HEK293T (cell line): ENCODE results near the gene MINDY2.

Source experiments
- CTCF ChIA-PET: fragments of 350-600 bp; formaldehyde crosslinking; extraction: SDS; loops from one replicate; lab custom pipeline; 2021; ENCODE audit warnings: antibody characterized with exemption, inconsistent platforms; lab: Yijun Ruan, JAX
- POLR2A ChIA-PET: fragments of 350-600 bp; formaldehyde crosslinking; extraction: SDS; loops from one replicate; lab custom pipeline; 2020; ENCODE audit warnings: antibody characterized with exemption, inconsistent platforms; lab: Yijun Ruan, JAX
- DNase-seq: peaks from one replicate; pipeline ENCODE4 v3.0.0; 2012; ENCODE audit warnings: mixed read lengths; ENCODE audit errors: extremely low spot score
- ARNT ChIP-seq: fragments of 450-650 bp; IDR thresholded peaks from 2 replicates; pipeline ENCODE4 v1.6.1; 2017; ENCODE audit warnings: mild to moderate bottlenecking
- BHLHE40 ChIP-seq: fragments of 450-650 bp; IDR thresholded peaks from 2 replicates; pipeline ENCODE4 v1.6.1; 2016; ENCODE audit warnings: mild to moderate bottlenecking, moderate library complexity, borderline replicate concordance
- CTBP1 ChIP-seq: fragments of 450-650 bp; IDR thresholded peaks from 2 replicates; pipeline ENCODE4 v1.6.1; 2016; ENCODE audit warnings: borderline replicate concordance
- ELF4 ChIP-seq: fragments of 450-650 bp; IDR thresholded peaks from 2 replicates; pipeline ENCODE4 v1.6.1; 2017; ENCODE audit warnings: antibody characterized with exemption
- FOXA1 ChIP-seq: fragments of 450-650 bp; IDR thresholded peaks from 2 replicates; pipeline ENCODE4 v1.6.1; 2016; ENCODE audit warnings: mild to moderate bottlenecking
- FOXK2 ChIP-seq: fragments of 450-650 bp; IDR thresholded peaks from 2 replicates; pipeline ENCODE4 v1.6.1; 2016; ENCODE audit warnings: mild to moderate bottlenecking
- FOXM1 ChIP-seq: fragments of 450-650 bp; IDR thresholded peaks from 2 replicates; pipeline ENCODE4 v1.6.1; 2017; ENCODE audit warnings: mild to moderate bottlenecking, borderline replicate concordance
- HDGF ChIP-seq: fragments of 450-650 bp; IDR thresholded peaks from 2 replicates; pipeline ENCODE4 v1.6.1; 2017; ENCODE audit warnings: antibody characterized with exemption, borderline replicate concordance
- L3MBTL2 ChIP-seq: fragments of 450-650 bp; conservative IDR thresholded peaks from 2 replicates; pipeline ENCODE4 v1.6.1; 2016; ENCODE audit warnings: mild to moderate bottlenecking
- LEF1 ChIP-seq: fragments of 450-650 bp; IDR thresholded peaks from 2 replicates; pipeline ENCODE4 v1.6.1; 2017; ENCODE audit warnings: mild to moderate bottlenecking, borderline replicate concordance
- NFRKB ChIP-seq: fragments of 450-650 bp; IDR thresholded peaks from 2 replicates; pipeline ENCODE4 v1.6.1; 2016; ENCODE audit warnings: mild to moderate bottlenecking, moderate library complexity
- PKNOX1 ChIP-seq: fragments of 450-650 bp; IDR thresholded peaks from 2 replicates; pipeline ENCODE4 v1.6.1; 2016
- SP1 ChIP-seq: fragments of 450-650 bp; IDR thresholded peaks from 2 replicates; pipeline ENCODE4 v1.6.1; 2017
- SUZ12 ChIP-seq: fragments of 450-650 bp; IDR thresholded peaks from 2 replicates; pipeline ENCODE4 v1.6.1; 2016; ENCODE audit warnings: mild to moderate bottlenecking
- TARDBP ChIP-seq: fragments of 450-650 bp; IDR thresholded peaks from 2 replicates; pipeline ENCODE4 v1.6.1; 2016
- ZNF384 ChIP-seq: fragments of 450-650 bp; IDR thresholded peaks from 2 replicates; pipeline ENCODE4 v1.6.1; 2016

Gene MINDY2

GRCh38 chr15:58862326-58862725, 91.2 kb downstream of the MINDY2 start:
- no peak for TF ChIP-seq TARDBP
- no peak for TF ChIP-seq SP1
- TF ChIP-seq SUZ12 = no peak
- no peak for TF ChIP-seq BHLHE40
- TF ChIP-seq CTBP1 = no peak
- TF ChIP-seq L3MBTL2 = no peak
- no peak for TF ChIP-seq ELF4
- no peak for TF ChIP-seq PKNOX1
- TF ChIP-seq NFRKB = no peak
- no peak for TF ChIP-seq ARNT
- TF ChIP-seq HDGF = no peak
- no peak for TF ChIP-seq FOXA1
- TF ChIP-seq FOXM1 = no peak
- no peak for TF ChIP-seq LEF1
- CTCF ChIA-PET = interaction anchor here (0.9 kb wide), 1 partner anchor 38 kb away, joined by 3 read pairs; no protein-coding TSS in a partner anchor
- POLR2A ChIA-PET = no interaction called here
- DNase-seq = no peak

- TF ChIP-seq PKNOX1 = no peak
- no peak for TF ChIP-seq ZNF384
- no peak for TF ChIP-seq FOXA1
- ChIA-PET CTCF (no interaction called here), POLR2A (no interaction called here)
- no peak for DNase-seq
These were observed 93.7 kb downstream of the MINDY2 start for GRCh38 chr15:58864602-58865424.

GRCh38 chr15:58865425-58865880, 94.4 kb downstream of the MINDY2 start:
- TF ChIP-seq LEF1 (no peak), SP1 (no peak), CTBP1 (no peak), BHLHE40 (no peak), PKNOX1 (no peak), FOXM1 (no peak), TARDBP (no peak), NFRKB (no peak), HDGF (no peak), FOXA1 (no peak), FOXK2 (no peak), SUZ12 (no peak), ARNT (no peak), ELF4 (no peak), L3MBTL2 (no peak), ZNF384 (no peak)
- no peak for DNase-seq
- ChIA-PET POLR2A (no interaction called here), CTCF (no interaction called here)

GRCh38 chr15:58867926-58868325, 96.8 kb downstream of the MINDY2 start:
- CTCF ChIA-PET = no interaction called here
- POLR2A ChIA-PET = no interaction called here
- TF ChIP-seq FOXK2 (no peak), FOXM1 (no peak)
- DNase-seq = no peak

- TF ChIP-seq SUZ12 (no peak), FOXA1 (no peak)
- CTCF ChIA-PET = no interaction called here
- DNase-seq = no peak
- POLR2A ChIA-PET = no interaction called here
These were observed 99.3 kb downstream of the MINDY2 start for GRCh38 chr15:58870451-58870850.

GRCh38 chr15:58873267-58873666, 102.2 kb downstream of the MINDY2 start:
- TF ChIP-seq CTBP1 (no peak), TARDBP (no peak), FOXK2 (no peak), FOXM1 (no peak), SP1 (no peak), FOXA1 (no peak), ARNT (no peak), NFRKB (no peak), ELF4 (no peak), PKNOX1 (no peak), SUZ12 (no peak), LEF1 (no peak), BHLHE40 (no peak), ZNF384 (no peak), HDGF (no peak), L3MBTL2 (no peak)
- no peak for DNase-seq
- ChIA-PET POLR2A (no interaction called here), CTCF (no interaction called here)
